AG09309 (cell line): ENCODE measurements around the gene DUSP10.

Experiments used
- DNase-seq: peaks from one replicate; pipeline ENCODE4 v3.0.0-alpha.2; 2010; ENCODE audit warnings: low read depth
- H3K4me3 ChIP-seq: 2 replicates; pipeline ENCODE4 v1.5.1; 2011; ENCODE audit warnings: mild to moderate bottlenecking, low read depth, low read length, moderate library complexity; ENCODE audit not compliant: control insufficient read depth
- TF ChIP-seq, protein P1 (sequence below): IDR thresholded peaks from 2 replicates; pipeline ENCODE4 v1.5.1; 2011; ENCODE audit warnings: mild to moderate bottlenecking, low read depth, low read length, inconsistent platforms; ENCODE audit not compliant: insufficient read depth, control insufficient read depth; ENCODE audit errors: missing control alignments

Gene DUSP10

DNA sequence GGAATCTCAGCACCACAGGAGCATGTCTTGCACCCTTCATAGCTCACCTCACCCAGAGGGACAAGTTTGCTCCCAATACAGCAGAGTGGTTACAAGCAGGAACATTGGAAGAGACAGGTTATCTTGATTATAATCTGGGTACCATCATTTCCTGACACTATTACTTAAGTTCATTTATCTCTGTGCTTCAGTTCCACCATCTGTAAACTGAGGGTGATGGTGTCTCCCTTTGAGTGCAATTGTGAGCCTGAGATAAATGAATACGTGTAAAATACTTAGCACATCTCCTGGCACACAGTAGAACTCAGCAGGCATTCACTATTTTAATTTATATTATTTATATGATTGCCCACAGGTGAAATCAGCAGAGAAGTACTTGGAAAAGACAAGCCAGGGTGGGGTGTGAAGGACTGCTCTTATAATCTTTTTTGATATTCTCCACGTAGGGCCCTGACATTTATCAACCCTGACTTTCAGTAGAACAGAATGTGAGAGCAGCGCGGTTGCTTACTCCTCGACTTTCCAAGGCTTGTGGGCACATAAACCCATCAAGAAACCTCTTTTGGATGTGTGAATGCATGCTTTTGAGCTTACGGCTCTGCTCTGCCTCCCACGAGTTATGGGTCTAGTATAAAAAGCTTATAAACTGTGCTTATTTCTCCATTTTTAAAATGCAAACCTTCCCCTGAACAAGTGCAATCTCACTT is 34.9 kb downstream of the DUSP10 start:
- no peak overlapping the region for H3K4me3 ChIP-seq
- TF ChIP-seq, protein P1, sequence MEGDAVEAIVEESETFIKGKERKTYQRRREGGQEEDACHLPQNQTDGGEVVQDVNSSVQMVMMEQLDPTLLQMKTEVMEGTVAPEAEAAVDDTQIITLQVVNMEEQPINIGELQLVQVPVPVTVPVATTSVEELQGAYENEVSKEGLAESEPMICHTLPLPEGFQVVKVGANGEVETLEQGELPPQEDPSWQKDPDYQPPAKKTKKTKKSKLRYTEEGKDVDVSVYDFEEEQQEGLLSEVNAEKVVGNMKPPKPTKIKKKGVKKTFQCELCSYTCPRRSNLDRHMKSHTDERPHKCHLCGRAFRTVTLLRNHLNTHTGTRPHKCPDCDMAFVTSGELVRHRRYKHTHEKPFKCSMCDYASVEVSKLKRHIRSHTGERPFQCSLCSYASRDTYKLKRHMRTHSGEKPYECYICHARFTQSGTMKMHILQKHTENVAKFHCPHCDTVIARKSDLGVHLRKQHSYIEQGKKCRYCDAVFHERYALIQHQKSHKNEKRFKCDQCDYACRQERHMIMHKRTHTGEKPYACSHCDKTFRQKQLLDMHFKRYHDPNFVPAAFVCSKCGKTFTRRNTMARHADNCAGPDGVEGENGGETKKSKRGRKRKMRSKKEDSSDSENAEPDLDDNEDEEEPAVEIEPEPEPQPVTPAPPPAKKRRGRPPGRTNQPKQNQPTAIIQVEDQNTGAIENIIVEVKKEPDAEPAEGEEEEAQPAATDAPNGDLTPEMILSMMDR = no peak
- DNase-seq = no peak

DNA sequence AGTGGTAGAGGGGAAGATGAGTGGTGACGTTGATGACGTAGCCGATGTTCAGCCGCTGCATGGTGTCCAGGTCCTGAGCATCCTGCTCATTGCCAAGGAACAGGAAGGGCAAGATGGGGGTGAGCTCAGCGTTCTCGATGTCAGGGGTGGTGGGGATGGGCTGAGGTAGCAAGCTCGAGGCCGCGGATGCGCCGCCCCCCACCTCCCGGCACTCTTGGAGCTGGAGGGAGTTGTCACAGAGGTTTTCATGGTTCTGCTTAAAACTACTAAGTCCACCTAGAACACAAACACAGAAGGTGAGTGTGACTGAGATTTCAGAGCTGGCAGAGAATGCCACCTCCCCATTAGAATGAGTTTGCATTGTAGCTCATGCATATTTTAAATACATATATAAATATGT is 35.7 kb downstream of the DUSP10 start:
- no peak overlapping the region for H3K4me3 ChIP-seq
- no peak for DNase-seq
- TF ChIP-seq, protein P1 = no peak

DNA sequence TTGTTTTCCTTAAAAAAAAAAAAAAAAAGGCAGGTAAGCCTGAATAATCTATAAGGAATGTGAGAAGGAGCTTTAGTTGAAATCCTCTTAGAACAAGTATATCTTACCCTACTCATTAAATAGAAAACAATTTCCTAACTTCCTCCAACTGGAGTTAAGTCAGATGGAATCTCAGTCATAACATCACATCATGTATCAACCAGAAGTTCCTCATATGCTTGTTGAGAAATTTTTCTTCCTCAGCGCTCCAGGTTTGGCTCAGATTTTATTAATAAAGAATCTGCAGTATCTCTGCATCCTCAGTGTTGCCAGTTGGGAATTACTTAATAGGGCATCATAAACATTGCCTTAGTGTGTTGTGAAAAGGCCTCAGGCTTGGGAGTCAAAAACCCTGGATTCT is 37.6 kb downstream of the DUSP10 start:
- TF ChIP-seq, protein P1 = no peak
- DNase-seq = peak; percentile 70
- no peak overlapping the region for H3K4me3 ChIP-seq

DNA sequence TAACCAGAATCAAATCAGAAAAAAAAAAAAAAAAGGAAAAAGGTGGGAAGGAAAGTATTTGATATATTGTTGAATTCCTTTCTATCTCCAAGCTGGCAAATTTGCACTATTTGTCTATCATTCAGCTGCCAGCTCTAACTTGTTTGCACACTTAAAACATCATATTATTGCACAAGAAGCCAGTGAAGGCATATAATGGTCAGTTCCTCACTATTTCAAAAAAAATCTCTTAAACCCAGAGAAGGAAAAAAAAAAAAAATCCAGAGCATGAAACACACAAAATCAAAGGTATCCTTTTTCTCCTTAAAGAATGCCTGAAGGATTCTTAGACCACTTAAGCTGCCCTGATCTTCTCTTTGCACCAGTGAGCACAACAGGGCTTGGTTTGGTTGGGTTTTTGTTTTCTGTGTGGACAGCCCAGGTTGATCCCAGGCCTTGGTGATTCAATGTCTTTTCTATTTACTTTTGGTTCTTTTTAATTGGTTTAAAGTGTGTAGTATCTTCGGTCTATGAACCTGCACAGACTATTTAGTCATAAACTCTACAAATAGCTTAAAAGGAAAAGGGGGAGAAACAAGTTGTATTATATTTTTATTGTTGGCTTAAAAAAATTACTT is 40.2 kb downstream of the DUSP10 start:
- DNase-seq = no peak
- no peak overlapping the region for H3K4me3 ChIP-seq
- TF ChIP-seq, protein P1 = no peak

DNA sequence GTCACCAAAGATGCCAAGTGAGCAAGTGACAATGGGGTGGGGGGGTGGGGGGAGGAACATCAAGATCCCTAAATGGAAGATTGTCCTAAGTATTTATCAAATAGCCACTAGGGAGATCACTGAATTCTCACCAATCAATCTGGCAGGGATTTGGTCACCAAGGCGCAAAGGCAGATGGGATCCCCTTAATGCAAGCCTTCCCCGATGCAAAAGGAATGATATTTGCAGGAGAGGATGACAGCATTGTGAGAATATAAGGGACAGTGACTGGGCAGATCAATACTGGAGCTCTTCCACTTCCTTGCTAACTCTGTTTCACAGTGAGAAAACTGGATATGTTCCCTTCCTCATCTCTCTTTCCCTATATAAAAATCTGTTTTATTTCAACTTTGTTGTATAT is 40.9 kb downstream of the DUSP10 start:
- H3K4me3 ChIP-seq = no peak overlapping the region
- TF ChIP-seq, protein P1 = no peak
- no peak for DNase-seq

DNA sequence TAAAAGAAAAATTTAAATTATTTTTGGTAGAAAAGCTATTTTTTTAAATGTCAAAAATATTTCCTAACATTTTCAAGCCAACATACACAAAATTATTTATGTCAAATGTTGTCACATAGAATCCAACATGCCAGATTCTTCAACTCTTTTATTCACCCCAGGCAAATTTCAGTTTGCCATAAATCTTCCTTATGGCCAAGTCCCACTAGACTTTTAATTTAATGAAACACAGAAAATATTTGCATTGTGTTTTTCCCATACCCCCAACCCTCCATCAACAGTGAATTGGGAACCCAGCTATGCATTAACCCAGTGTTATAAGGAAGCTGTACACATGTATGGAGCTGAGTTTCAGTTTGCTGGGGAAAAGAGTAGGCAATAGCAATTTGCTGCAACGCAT is 41.4 kb downstream of the DUSP10 start:
- no peak for DNase-seq
- TF ChIP-seq, protein P1 = no peak
- H3K4me3 ChIP-seq = no peak overlapping the region

DNA sequence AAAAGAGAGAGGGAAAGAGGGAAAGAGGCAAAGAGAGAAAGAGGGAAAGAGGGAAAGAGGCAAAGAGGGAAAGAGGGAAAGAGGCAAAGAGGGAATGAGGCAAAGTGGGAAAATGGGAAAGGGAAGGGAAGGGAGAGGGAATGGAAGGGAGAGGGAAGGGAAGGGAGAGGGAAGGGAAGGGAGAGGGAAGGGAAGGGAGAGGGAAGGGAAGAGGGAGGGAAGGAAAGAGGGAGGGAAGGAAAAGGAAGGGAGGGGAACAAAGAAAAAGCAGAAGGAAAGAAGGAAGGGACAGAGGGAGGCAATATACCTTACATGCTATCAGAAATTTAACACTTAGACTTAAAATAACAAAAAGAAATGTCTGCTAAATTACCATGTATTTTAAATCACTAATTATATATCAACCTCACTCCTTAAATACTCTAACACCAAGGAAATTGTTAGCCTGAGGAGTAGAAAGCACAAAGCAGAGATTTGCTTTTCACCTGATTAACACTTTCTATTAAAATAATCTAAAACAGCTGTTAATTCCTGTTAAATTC is 41.8 kb downstream of the DUSP10 start:
- H3K4me3 ChIP-seq = no peak overlapping the region
- no peak for DNase-seq
- TF ChIP-seq, protein P1 = no peak
